ENCODE results near the gene TET2. TPM values are rescaled to one million over a fixed set of nuclear protein-coding genes. Genes with fewer than 3 reads are reported as not detected.

Gene TET2
- total RNA-seq, 6 experiments from 2014 or later: 7.8 to 11.2 (median 9.9) TPM

DNA sequence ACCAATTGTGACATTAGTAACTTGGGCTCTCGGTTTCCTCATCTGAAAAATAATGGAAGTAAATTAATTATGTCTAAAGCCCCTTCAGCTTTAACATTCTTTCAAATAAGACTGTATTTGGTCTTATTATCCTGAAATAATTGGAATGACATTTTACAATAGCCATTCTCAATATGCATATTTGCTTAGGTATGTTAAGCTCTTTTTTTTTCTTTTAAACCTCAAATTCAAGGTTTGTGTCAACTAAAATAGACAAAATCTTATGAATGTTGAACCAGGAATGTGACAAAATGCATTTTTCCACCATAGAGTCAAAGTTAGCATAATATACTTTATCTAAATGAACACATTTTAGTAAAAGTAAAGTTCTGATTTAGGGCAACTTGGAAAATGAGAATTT, 34.4 kb upstream of the TET2 start:
- Mint-ChIP-seq H3K27ac (no peak overlapping the region), H3K4me1 (ENCODE audit: low read depth) (peaks cover 8% of the 10 kb centered on the region), H3K27me3 (ENCODE audit: insufficient read depth) (peaks cover 7% of the 10 kb centered on the region; the same call in 1 of the 2 replicates), H3K4me3 (no peak overlapping the region), H3K36me3 (ENCODE audit: low read depth) (no peaks in the 10 kb centered on the region), H3K9me3 (no peaks in the 10 kb centered on the region)
- TF ChIP-seq, protein P1, sequence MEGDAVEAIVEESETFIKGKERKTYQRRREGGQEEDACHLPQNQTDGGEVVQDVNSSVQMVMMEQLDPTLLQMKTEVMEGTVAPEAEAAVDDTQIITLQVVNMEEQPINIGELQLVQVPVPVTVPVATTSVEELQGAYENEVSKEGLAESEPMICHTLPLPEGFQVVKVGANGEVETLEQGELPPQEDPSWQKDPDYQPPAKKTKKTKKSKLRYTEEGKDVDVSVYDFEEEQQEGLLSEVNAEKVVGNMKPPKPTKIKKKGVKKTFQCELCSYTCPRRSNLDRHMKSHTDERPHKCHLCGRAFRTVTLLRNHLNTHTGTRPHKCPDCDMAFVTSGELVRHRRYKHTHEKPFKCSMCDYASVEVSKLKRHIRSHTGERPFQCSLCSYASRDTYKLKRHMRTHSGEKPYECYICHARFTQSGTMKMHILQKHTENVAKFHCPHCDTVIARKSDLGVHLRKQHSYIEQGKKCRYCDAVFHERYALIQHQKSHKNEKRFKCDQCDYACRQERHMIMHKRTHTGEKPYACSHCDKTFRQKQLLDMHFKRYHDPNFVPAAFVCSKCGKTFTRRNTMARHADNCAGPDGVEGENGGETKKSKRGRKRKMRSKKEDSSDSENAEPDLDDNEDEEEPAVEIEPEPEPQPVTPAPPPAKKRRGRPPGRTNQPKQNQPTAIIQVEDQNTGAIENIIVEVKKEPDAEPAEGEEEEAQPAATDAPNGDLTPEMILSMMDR (IDR thresholded peaks at IDR 0.05): no peak
- DNase-seq: no peak

DNA sequence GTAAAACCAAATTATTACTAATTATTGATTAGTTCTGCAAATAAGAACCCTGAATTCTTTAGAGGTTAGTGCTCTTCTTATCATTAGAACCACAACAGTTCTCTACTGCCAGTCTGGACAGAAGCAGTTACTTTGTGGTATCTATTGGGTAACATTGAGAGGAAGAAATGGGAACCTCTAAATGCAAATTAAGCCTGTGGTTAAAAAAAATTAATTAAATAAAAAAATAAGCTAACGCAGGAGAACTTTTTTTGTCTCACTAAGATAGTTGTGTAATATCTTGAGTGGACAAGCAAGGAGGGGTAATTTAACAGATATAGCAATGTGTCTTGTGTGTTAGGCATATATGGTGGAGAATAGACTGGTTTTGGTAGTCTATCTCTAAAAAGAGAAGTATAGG, 32.9 kb upstream of the TET2 start:
- no peak overlapping the region for H3K27ac Mint-ChIP-seq
- no peak overlapping the region for H3K4me3 Mint-ChIP-seq
- H3K4me1 Mint-ChIP-seq (ENCODE audit: low read depth): peaks cover 8% of the 10 kb centered on the region
- no peak for DNase-seq
- TF ChIP-seq, protein P1 (IDR thresholded peaks at IDR 0.05): no peak
- peaks cover 7% of the 10 kb centered on the region; the same call in 1 of the 2 replicates for H3K27me3 Mint-ChIP-seq (ENCODE audit: insufficient read depth)
- H3K36me3 Mint-ChIP-seq (ENCODE audit: low read depth): no peaks in the 10 kb centered on the region
- no peaks in the 10 kb centered on the region for H3K9me3 Mint-ChIP-seq

DNA sequence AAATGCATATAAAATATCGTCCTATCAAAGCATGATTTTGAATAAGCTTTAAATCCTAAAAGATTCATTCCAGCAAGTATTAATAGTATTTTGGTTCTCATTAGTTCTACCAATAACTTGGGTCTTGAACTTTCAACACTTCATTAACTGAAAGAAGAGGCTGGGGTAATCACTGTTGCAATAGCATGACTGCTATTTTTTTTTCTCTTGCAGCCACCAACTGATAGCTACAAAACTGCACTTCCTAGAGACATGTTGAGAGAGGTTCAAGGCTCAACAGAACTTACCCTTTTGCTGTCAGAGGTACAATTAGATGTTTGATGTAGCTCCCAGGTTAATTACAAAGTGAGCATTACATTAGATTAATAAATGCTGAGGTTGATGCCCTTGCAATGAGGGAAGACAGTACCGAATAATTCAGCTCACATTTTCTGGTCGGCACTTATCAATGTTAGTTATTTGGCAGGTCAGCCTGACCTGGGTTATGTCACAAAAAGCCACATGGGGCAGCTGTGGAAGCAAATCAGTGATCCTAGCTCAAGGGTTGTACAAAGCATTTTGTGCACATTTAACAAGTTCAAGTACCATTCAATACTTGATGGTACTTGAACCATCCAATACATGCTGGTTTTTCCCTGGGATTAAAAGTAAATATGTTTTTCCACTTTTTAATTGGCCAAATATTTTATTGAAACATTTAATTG, 29.9 kb upstream of the TET2 start:
- Mint-ChIP-seq H3K4me1 (ENCODE audit: low read depth) (peaks cover 12% of the 10 kb centered on the region), H3K27me3 (ENCODE audit: insufficient read depth) (peaks cover 7% of the 10 kb centered on the region; the same call in 1 of the 2 replicates)

DNA sequence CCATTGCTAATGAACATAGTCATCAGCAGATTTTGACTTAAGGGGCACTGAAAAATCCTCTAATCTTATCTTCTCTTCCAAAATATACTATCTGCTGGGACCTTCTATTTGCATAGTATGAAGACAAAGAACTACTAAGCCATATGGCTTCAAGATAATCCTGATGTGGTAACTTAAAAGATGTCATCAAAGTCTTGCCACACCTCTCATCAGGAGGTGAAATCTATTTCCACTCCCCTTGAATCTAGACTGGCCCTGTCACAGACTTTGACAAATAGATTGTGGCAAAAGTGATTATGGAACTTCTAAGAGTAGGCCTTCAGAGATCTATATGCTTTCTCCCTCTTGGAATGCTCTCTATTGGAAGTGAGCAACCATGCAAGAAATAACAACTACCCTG, 27.3 kb upstream of the TET2 start:
- H3K27me3 Mint-ChIP-seq (ENCODE audit: insufficient read depth): peaks cover 7% of the 10 kb centered on the region; the same call in 1 of the 2 replicates
- no peak overlapping the region for H3K27ac Mint-ChIP-seq
- peaks cover 11% of the 10 kb centered on the region for H3K4me1 Mint-ChIP-seq (ENCODE audit: low read depth)
- H3K4me3 Mint-ChIP-seq: no peak overlapping the region
- no peaks in the 10 kb centered on the region for H3K9me3 Mint-ChIP-seq
- DNase-seq: no peak
- TF ChIP-seq, protein P1 (IDR thresholded peaks at IDR 0.05): no peak
- H3K36me3 Mint-ChIP-seq (ENCODE audit: low read depth): no peaks in the 10 kb centered on the region

More for the DNA sequence above, 29.9 kb upstream of the TET2 start:
- H3K27ac Mint-ChIP-seq: no peak overlapping the region
- TF ChIP-seq, protein P1 (IDR thresholded peaks at IDR 0.05): no peak
- H3K36me3 Mint-ChIP-seq (ENCODE audit: low read depth): no peaks in the 10 kb centered on the region
- no peak overlapping the region for H3K4me3 Mint-ChIP-seq
- H3K9me3 Mint-ChIP-seq: no peaks in the 10 kb centered on the region
- no peak for DNase-seq

DNA sequence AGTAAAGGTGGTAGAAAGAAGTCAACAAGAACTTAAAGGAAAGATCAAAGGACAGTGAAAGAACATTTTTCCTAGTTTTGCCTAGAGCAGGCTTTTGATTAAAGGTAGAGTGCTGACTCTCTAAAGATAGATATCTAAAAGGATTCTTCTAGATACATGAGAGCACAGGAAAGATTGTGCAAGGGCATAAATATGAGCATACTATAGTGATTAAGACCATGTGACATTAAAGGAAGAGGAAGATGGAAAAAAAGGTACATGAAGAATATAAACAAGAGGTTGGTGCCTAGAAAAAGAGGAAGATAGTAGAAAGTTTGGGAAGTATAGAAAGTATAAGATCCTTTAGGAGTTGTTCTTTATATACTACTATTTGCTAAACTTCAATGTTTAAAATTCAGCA, 26.1 kb upstream of the TET2 start:
- Mint-ChIP-seq H3K4me3 (no peak overlapping the region), H3K4me1 (ENCODE audit: low read depth) (peaks cover 11% of the 10 kb centered on the region), H3K27ac (no peak overlapping the region), H3K36me3 (ENCODE audit: low read depth) (no peaks in the 10 kb centered on the region), H3K27me3 (ENCODE audit: insufficient read depth) (peaks cover under 1% of the 10 kb centered on the region; the same call in 1 of the 2 replicates), H3K9me3 (no peaks in the 10 kb centered on the region)
- no peak for DNase-seq
- TF ChIP-seq, protein P1 (IDR thresholded peaks at IDR 0.05): no peak
